Measurements from ENCODE around the gene KCTD12.

Gene KCTD12

GRCh38 chr13:76886005-76886291 lies 257 bp downstream of the KCTD12 start:
- no peak for DNase-seq

- no peak for DNase-seq
Measured at GRCh38 chr13:76885203-76886004, 801 bp downstream of the KCTD12 start.

- no peak for DNase-seq
Measured at GRCh38 chr13:76884907-76885202, 1.4 kb downstream of the KCTD12 start.

- no peak for DNase-seq
Measured at GRCh38 chr13:76884186-76884906, 1.9 kb downstream of the KCTD12 start.

- no peak for DNase-seq
Measured at GRCh38 chr13:76883236-76883635, 3.0 kb downstream of the KCTD12 start.

GRCh38 chr13:76882431-76882830 lies 3.8 kb downstream of the KCTD12 start:
- DNase-seq: no peak

GRCh38 chr13:76879883-76880270 lies 6.3 kb downstream of the KCTD12 start:
- DNase-seq: no peak

GRCh38 chr13:76879203-76879882 lies 6.9 kb downstream of the KCTD12 start:
- DNase-seq: no peak

GRCh38 chr13:76878043-76878442 lies 8.2 kb downstream of the KCTD12 start:
- no peak for DNase-seq

- no peak for DNase-seq
Measured at GRCh38 chr13:76875271-76875815, 10.9 kb downstream of the KCTD12 start.

GRCh38 chr13:76874479-76874878 lies 11.7 kb downstream of the KCTD12 start:
- DNase-seq: no peak

GRCh38 chr13:76873445-76873844 lies 12.8 kb downstream of the KCTD12 start:
- DNase-seq: no peak

GRCh38 chr13:76872675-76873074 lies 13.5 kb downstream of the KCTD12 start:
- DNase-seq: no peak

GRCh38 chr13:76871432-76871831 lies 14.8 kb downstream of the KCTD12 start:
- DNase-seq: no peak

- DNase-seq: no peak
Measured at GRCh38 chr13:76868371-76868770, 17.8 kb downstream of the KCTD12 start.

- DNase-seq: no peak
Measured at GRCh38 chr13:76865996-76866503, 20.2 kb downstream of the KCTD12 start.

GRCh38 chr13:76865109-76865508 lies 21.1 kb downstream of the KCTD12 start:
- no peak for DNase-seq

GRCh38 chr13:76864259-76864658 lies 21.9 kb downstream of the KCTD12 start:
- no peak for DNase-seq

- DNase-seq: no peak
Measured at GRCh38 chr13:76863022-76863421, 23.2 kb downstream of the KCTD12 start.

GRCh38 chr13:76861859-76862258 lies 24.3 kb downstream of the KCTD12 start:
- no peak for DNase-seq

- no peak for DNase-seq
Measured at GRCh38 chr13:76860706-76861105, 25.5 kb downstream of the KCTD12 start.

GRCh38 chr13:76854894-76855293 lies 31.3 kb downstream of the KCTD12 start:
- DNase-seq: no peak

GRCh38 chr13:76853921-76854608 lies 32.1 kb downstream of the KCTD12 start:
- DNase-seq: no peak
